GM12891 (cell line): ENCODE data around the gene HABP2. TPM values are rescaled to one million over a fixed set of nuclear protein-coding genes. Genes with fewer than 3 reads are reported as not detected.
A peak's percentile ranks its signal among the peaks of the same experiment; 100 is the strongest.

Experiments used
- DNase-seq: peaks from one replicate; pipeline ENCODE4 v3.0.0; 2011; ENCODE audit warnings: low spot score; ENCODE audit not compliant: insufficient read length
- FAIRE-seq: peaks from 2 replicates; lab custom pipeline; 2011; peaks lifted over from hg19 to GRCh38; lab: Jason Lieb, UNC
- PAX5 ChIP-seq: IDR thresholded peaks from 2 replicates; pipeline ENCODE4 v1.6.1; 2011; ENCODE audit warnings: low read length, moderate library complexity, mild to moderate bottlenecking; ENCODE audit not compliant: insufficient read depth, severe bottlenecking
- POLR2A ChIP-seq: IDR thresholded peaks from 2 replicates; pipeline ENCODE4 v1.6.1; 2011; ENCODE audit warnings: low read depth, low read length, control low read depth
- POLR2AphosphoS5 ChIP-seq: IDR thresholded peaks from 2 replicates; pipeline ENCODE4 v1.6.1; 2011; ENCODE audit warnings: low read depth, low read length, control low read depth
- POU2F2 ChIP-seq: IDR thresholded peaks from 2 replicates; pipeline ENCODE4 v1.6.1; 2011; ENCODE audit warnings: low read depth, mild to moderate bottlenecking, control low read depth, low read length, moderate library complexity
- SPI1 ChIP-seq: IDR thresholded peaks from 2 replicates; pipeline ENCODE4 v1.6.1; 2011; ENCODE audit warnings: low read depth, low read length, control low read depth
- TAF1 ChIP-seq: IDR thresholded peaks from 2 replicates; pipeline ENCODE4 v1.6.1; 2011; ENCODE audit warnings: low read depth, low read length, control low read depth
- polyA plus RNA-seq: library from polyadenylated mRNA; unstranded; fragments of >200 nt; gene quantifications from one replicate; pipeline ENCODE4 v1.2.1, GENCODE V29; 2012; ENCODE audit warnings: low read depth, missing spikeins, inconsistent platforms; ENCODE audit not compliant: missing spikeins

HABP2 gene
- polyA plus RNA-seq: not detected

DNA sequence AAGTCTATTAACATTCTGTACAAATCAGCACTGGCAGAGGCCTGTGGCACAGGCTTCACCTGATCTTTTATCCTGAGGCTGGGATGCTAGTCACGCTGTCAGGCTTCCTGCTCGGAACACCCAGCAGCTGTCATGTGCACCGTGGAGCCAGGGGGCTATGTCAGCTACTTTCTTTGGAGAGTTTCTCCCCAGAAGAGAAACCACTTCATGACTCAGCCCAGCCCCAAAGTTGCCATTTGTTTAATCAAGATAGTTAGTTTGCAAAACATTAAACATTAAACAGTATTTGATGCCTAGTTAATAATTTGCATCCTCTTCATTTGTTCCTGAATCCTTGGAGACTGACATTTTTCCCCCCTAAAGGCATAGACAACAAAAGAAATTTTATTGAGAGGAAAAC lies at the start of gene HABP2:
Gene HABP2, plus strand, starts transcription at position 353 of the 400 bp plus-strand sequence. CDS start 69 bp downstream, outside the sequence.
- TF ChIP-seq POLR2AphosphoS5 (no peak), POU2F2 (no peak), SPI1 (no peak), PAX5 (no peak), POLR2A (no peak), TAF1 (no peak)
- no peak for FAIRE-seq
- DNase-seq: no peak

DNA sequence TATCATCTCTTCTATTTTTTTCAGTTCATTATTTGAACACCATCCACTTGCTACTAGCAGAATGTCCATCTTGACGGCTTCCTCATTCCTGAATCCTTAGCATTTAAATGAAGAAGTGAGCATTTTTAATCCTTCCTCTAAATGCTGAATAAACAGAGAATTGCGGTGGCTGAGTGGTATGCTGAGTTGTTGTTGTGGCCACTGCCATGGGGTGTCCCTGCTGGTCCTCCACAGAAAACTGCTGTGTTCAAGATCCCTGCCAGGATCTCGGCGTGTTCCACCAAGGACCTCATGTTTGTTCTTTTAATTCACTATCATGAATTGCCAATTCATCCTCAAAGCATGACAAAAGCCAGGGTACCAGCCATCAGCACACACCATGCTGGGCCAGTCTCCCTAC lies 48.9 kb upstream of the HABP2 start:
- FAIRE-seq (no peak), DNase-seq (no peak)
- TF ChIP-seq POU2F2: no peak
- TF ChIP-seq SPI1: no peak
- no peak for TF ChIP-seq TAF1
- TF ChIP-seq PAX5: no peak
- TF ChIP-seq POLR2AphosphoS5: no peak
- TF ChIP-seq POLR2A: no peak

DNA sequence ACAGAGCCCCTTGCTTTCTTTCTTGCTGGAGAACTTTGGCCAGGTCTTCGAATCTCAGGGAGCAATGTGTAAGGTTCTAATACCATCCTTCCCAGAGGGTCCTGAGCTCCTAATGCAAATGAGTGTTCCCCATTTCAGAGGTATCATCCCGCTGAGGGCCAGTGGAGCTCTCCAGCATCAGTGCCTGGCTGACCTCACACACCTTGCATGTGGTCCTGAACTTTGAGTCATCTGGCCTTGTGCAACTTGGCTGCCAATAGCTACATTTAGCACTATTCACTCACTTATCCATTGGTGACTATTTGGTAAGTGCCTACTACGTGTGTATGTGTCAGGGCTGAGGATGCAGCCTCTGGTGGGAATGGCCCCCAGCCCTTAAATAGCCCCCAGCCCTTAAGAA lies 48.4 kb upstream of the HABP2 start:
- no peak for DNase-seq
- no peak for TF ChIP-seq SPI1
- no peak for FAIRE-seq

DNA sequence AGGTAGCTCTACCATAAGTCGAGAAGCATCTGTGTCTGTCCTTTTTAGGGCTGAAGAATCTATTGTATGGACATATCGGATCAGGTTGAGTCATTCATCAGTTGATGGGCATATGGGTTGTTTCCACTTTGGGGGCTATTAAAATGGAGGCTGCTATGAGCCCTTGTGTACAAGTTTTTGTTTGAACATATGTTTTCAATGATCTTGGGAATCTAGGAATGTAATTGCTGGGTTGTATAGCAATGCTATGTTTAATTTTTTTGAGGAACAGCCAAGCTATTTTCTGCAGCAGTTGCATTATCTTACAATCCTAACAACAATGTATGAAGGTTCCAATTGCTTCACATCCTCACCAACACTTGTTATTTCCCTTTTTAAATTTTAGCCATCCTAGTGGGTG lies 46.4 kb upstream of the HABP2 start:
- DNase-seq: no peak
- TF ChIP-seq POLR2AphosphoS5: no peak
- TF ChIP-seq POLR2A: no peak
- TF ChIP-seq PAX5: no peak
- no peak for TF ChIP-seq SPI1
- TF ChIP-seq POU2F2: no peak
- no peak for TF ChIP-seq TAF1
- no peak for FAIRE-seq

DNA sequence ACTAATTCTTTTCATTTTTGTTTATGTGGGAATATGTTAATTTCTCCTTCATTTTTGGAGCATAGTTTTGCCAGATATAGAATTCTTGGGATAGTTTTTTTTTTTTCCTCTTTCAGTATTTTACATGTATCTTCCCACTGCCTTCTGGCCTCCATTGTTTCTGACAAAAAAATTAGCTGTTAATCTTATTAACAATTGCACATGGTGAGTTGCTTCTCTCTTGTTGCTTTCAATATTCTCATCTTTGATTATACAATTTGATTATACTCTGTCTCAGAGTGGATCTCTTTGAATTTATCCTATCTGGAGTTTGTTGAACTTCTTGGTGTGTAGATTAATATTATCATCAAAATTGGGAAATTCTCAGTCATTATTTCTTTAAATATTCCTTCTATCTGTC lies 41.4 kb upstream of the HABP2 start:
- no peak for TF ChIP-seq POLR2AphosphoS5
- no peak for TF ChIP-seq TAF1
- no peak for TF ChIP-seq POLR2A
- no peak for TF ChIP-seq PAX5
- no peak for TF ChIP-seq SPI1
- TF ChIP-seq POU2F2: no peak
- DNase-seq: no peak
- FAIRE-seq: no peak

DNA sequence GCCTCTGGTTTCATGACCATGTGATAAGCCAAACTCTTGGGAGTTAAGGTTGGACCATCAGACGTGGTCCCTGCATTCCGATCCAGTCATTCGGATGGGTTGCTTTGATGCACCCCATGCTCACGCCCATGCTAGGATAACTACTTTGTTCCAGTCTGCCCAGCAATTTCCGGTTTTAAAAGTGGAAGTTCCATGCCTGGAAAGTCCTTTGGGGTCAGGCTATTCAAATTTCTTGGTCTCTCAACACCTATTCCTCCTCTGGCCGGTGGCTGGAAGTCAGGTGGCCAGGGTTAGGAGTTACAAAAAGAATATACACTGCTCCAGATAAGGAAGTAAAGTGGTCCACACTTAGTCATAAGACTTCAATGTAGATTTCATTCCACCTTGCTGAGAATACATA lies 37.7 kb upstream of the HABP2 start:
- peak; percentile 13 for FAIRE-seq
- TF ChIP-seq POLR2A (no peak), POU2F2 (no peak), TAF1 (no peak), POLR2AphosphoS5 (no peak), PAX5 (no peak), SPI1 (no peak)
- DNase-seq: no peak

DNA sequence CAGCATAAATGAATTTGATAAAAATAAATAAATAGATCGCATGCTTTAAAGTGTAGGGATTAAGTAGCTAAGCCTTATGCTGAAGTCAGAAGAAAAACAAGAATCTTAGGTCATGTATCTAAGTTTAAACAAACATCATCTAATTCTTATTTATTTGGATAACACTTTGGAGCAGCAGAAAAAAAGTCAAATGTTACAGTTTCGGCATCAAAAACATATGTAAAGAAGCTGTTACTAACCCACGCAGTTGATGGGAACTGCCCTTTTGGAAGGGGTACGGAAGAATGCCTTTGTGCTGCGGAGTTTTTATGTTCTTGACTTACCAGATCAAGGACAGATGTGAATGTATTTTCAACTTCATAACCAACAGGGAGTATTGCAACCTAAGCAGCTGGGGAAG lies 37.3 kb upstream of the HABP2 start:
- TF ChIP-seq POLR2A (no peak), TAF1 (no peak), SPI1 (no peak), PAX5 (no peak), POU2F2 (no peak), POLR2AphosphoS5 (no peak)
- DNase-seq (no peak), FAIRE-seq (no peak)

DNA sequence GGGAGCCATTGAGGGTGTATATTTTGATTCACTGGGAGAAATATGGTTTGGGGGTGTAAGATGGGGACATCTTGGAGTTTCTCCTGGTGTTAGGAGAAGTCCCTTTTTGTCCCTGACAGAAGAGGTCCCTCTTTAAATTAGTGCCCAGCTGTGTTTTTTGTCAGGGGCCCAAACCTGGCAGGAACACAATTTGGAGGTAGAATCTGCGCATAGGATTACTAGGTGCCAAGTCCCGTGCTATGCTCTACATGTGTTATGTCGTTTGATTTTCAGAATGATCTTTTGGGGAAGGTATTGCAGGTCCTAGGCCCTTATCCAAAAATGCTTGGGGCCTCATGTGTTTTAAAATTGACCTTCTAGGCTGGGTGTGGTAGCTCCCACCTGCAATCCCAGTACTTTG lies 36.8 kb upstream of the HABP2 start:
- DNase-seq: no peak
- TF ChIP-seq TAF1 (no peak), POLR2AphosphoS5 (no peak), SPI1 (no peak), POU2F2 (no peak)
- FAIRE-seq: no peak

DNA sequence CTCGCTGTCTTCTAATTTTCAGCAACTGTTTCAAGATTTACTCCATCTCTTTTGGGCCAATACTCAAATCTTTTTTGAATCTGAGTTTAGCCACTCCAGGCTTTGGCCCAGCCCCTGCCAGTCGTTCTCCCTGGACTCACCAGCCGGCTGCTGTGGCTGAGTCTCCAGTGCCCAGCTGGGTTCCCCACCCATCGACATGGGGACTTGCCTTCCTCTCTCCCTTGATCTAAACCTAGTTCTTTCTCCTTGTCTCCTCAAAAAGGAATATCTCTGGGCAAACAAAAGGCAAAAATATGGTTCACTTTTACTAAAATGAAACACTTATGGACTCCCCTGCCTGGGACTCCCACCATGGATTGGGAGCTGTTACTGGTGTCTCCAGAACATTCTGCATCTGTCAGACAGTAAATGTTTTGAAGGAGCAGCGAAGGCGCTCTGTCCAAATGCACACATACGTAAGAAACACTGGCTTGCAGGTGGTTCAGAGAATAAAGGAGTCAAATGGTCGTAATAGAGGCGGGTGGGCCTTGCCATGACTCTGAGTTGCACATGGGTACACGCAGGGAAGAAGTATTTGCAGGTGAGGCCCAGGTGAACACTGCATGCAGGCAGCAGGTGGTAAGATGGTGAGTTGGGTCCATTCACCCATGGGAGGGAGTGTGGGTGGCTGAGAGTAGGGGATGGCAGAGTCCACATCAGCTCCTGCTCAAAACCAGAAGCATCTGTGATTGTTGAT lies 35.5 kb upstream of the HABP2 start:
- DNase-seq (no peak), FAIRE-seq (no peak)
- TF ChIP-seq SPI1: no peak
- no peak for TF ChIP-seq POU2F2
- TF ChIP-seq POLR2A: no peak
- TF ChIP-seq PAX5: no peak
- no peak for TF ChIP-seq POLR2AphosphoS5
- TF ChIP-seq TAF1: no peak

DNA sequence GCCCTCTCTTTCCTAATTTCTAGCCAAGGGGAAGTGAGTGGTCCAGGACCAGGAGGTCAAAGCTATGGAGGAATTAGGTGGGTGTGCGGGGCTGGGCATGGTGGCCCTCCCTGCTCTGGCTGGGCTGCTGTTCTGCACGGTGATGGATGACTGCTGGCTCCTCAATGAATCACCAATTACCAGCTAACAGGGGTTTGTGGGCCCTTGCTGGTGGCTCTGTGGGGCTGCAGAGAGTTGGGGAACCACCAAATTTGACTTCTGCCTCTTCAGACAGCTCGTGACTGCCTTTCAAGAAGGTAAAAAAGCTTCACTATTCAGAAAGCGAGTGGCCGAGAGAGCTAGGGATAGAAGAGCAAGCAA lies 35.0 kb upstream of the HABP2 start:
- no peak for TF ChIP-seq POLR2AphosphoS5
- no peak for TF ChIP-seq SPI1
- TF ChIP-seq POU2F2: no peak
- no peak for TF ChIP-seq TAF1
- TF ChIP-seq POLR2A: no peak
- TF ChIP-seq PAX5: no peak
- DNase-seq: no peak
- FAIRE-seq: no peak
